Stimulated activated CD4-positive, alpha-beta T cell treated with anti-CD3 and anti-CD28 coated beads, TNF-alpha, amount 100 ng/mL, for 24 hours (primary cell): ENCODE measurements around the gene ICAM1.
A peak's percentile ranks its signal among the peaks of the same experiment; 100 is the strongest.
"Not testable (repeated sequence)": the region's sequence is repeated elsewhere in the genome, so short reads cannot be mapped to it uniquely, and the experiment has no call there.

Experiments used
- DNase-seq, 3 experiments: peaks; one replicate each; pipeline ENCODE4 v3.0.0-alpha.2; 2020; ENCODE audit warnings: low read depth in 3 of 3

ICAM1 gene

GRCh38 chr19:10241826-10242449 is 29.0 kb upstream of the ICAM1 start:
- not testable (repeated sequence) for DNase-seq

GRCh38 chr19:10243606-10244005 is 27.3 kb upstream of the ICAM1 start:
- DNase-seq, result no peak

- DNase-seq, result no peak
These were observed 25.6 kb upstream of the ICAM1 start for GRCh38 chr19:10245189-10245939.

GRCh38 chr19:10246511-10246910 is 24.4 kb upstream of the ICAM1 start:
- DNase-seq, result no peak

- DNase-seq, result peak; percentile 86 to 96 (median 93)
These were observed 18.9 kb upstream of the ICAM1 start, which contains the start of gene MRPL4 for GRCh38 chr19:10251792-10252694. MRPL4 (plus strand) TSS chr19:10252214; CDS start chr19:10252254, 40 bp downstream.

- no peak for DNase-seq
These were observed 18.2 kb upstream of the ICAM1 start for GRCh38 chr19:10252707-10253106.

- DNase-seq, result no peak
These were observed 16.7 kb upstream of the ICAM1 start for GRCh38 chr19:10254244-10254643.

GRCh38 chr19:10255358-10255757 is 15.6 kb upstream of the ICAM1 start:
- DNase-seq, result no peak

- DNase-seq, result no peak
These were observed 14.4 kb upstream of the ICAM1 start for GRCh38 chr19:10256551-10256950.

GRCh38 chr19:10256970-10257615 is 13.8 kb upstream of the ICAM1 start:
- no peak for DNase-seq

- DNase-seq, result no peak
These were observed 12.7 kb upstream of the ICAM1 start for GRCh38 chr19:10258080-10258710.

- DNase-seq, result peak; percentile 78 to 96 (median 91)
These were observed 11.6 kb upstream of the ICAM1 start for GRCh38 chr19:10259162-10259905.

GRCh38 chr19:10260141-10260584 is 10.8 kb upstream of the ICAM1 start:
- DNase-seq, result peak in 1 of 3 experiments; percentile 72

- no peak for DNase-seq
These were observed 8.1 kb upstream of the ICAM1 start for GRCh38 chr19:10262771-10263170.

- DNase-seq, result no peak
These were observed 4.2 kb upstream of the ICAM1 start for GRCh38 chr19:10266706-10267105.

GRCh38 chr19:10268071-10268470 is 2.8 kb upstream of the ICAM1 start:
- DNase-seq, result no peak

- DNase-seq, result peak; percentile 76 to 90 (median 81)
These were observed 1.4 kb upstream of the ICAM1 start for GRCh38 chr19:10269333-10270179.

- peak in 2 of 3 experiments; percentile 30 to 81 for DNase-seq
These were observed 722 bp upstream of the ICAM1 start for GRCh38 chr19:10270180-10270615.

GRCh38 chr19:10271543-10272086 is 695 bp downstream of the ICAM1 start:
- no peak for DNase-seq
